KMS-11 (cell line): ENCODE results near the gene B3GLCT.

ENCODE experiments used
- H2AFZ ChIP-seq: fragments of 200-600 bp; sonication (generic); 2 replicates; pipeline ENCODE4 v1.6.1; 2016; ENCODE audit warnings: antibody characterized with exemption, mixed run types, low read depth
- H3K27ac ChIP-seq: fragments of 200-600 bp; sonication (generic); 2 replicates; pipeline ENCODE4 v1.6.1; 2016; ENCODE audit warnings: mild to moderate bottlenecking, mixed run types
- H3K27me3 ChIP-seq: fragments of 200-600 bp; sonication (generic); 2 replicates; pipeline ENCODE4 v1.6.1; 2017; ENCODE audit warnings: mild to moderate bottlenecking, low read depth, mixed run types, moderate library complexity; ENCODE audit not compliant: insufficient read depth
- H3K36me3 ChIP-seq: fragments of 200-600 bp; sonication (generic); 2 replicates; pipeline ENCODE4 v1.6.1; 2017; ENCODE audit warnings: mild to moderate bottlenecking, mixed run types; ENCODE audit not compliant: insufficient read depth
- H3K4me1 ChIP-seq: fragments of 200-600 bp; sonication (generic); 2 replicates; pipeline ENCODE4 v1.6.1; 2016; ENCODE audit warnings: mild to moderate bottlenecking, low read depth, mixed run types; ENCODE audit not compliant: poor library complexity, severe bottlenecking
- H3K4me2 ChIP-seq: fragments of 200-600 bp; sonication (generic); 2 replicates; pipeline ENCODE4 v1.7.0; 2016; ENCODE audit warnings: mild to moderate bottlenecking, mixed run types
- H3K4me3 ChIP-seq: fragments of 200-600 bp; sonication (generic); IDR thresholded peaks from 2 replicates; pipeline ENCODE4 v1.6.1; 2017; ENCODE audit warnings: low read depth, low read length, mixed read lengths; ENCODE audit not compliant: insufficient read depth
- H3K79me2 ChIP-seq: fragments of 200-600 bp; sonication (generic); 2 replicates; pipeline ENCODE4 v1.6.1; 2016; ENCODE audit warnings: low read depth, mixed run types; ENCODE audit not compliant: insufficient read depth
- H3K9ac ChIP-seq: fragments of 200-600 bp; sonication (generic); 2 replicates; pipeline ENCODE4 v1.6.1; 2016; ENCODE audit warnings: mild to moderate bottlenecking, mixed run types
- H4K20me1 ChIP-seq: fragments of 200-600 bp; sonication (generic); 2 replicates; pipeline ENCODE4 v1.6.1; 2016; ENCODE audit warnings: mild to moderate bottlenecking, mixed run types; ENCODE audit not compliant: insufficient read depth
- CTCF ChIP-seq: fragments of 200-600 bp; sonication (generic); conservative IDR thresholded peaks from 2 replicates; pipeline ENCODE4 v1.6.1; 2017; ENCODE audit warnings: low read depth, mild to moderate bottlenecking, antibody characterized with exemption, low read length, moderate library complexity, mixed read lengths

The B3GLCT gene

GRCh38 chr13:31159306-31159705 lies 40.5 kb upstream of the B3GLCT start:
- H3K4me3 ChIP-seq: no peak overlapping the region
- H3K4me1 ChIP-seq: peaks cover 18% of the 10 kb centered on the region
- H3K27me3 ChIP-seq: no peaks in the 10 kb centered on the region
- peaks cover 5% of the 10 kb centered on the region for H3K36me3 ChIP-seq
- no peak overlapping the region for H2AFZ ChIP-seq
- TF ChIP-seq CTCF: no peak
- no peak overlapping the region for H3K27ac ChIP-seq
- no peak overlapping the region for H3K9ac ChIP-seq
- peaks cover 58% of the 10 kb centered on the region for H3K79me2 ChIP-seq
- H3K4me2 ChIP-seq: peak overlapping the region; percentile 96
- 0 out of 2 replicates have a peak, but pooled peaks cover 19% of the 10 kb centered on the region for H4K20me1 ChIP-seq

- peaks cover 18% of the 10 kb centered on the region for H3K4me1 ChIP-seq
- H3K36me3 ChIP-seq: peaks cover 5% of the 10 kb centered on the region; the same call in 1 of the 2 replicates
- H3K27ac ChIP-seq: peak overlapping the region; percentile 66
- peak overlapping the region; percentile 96; the same call in 1 of the 2 replicates for H3K4me2 ChIP-seq
- H3K27me3 ChIP-seq: no peaks in the 10 kb centered on the region
- 0 out of 2 replicates have a peak, but pooled peaks cover 19% of the 10 kb centered on the region for H4K20me1 ChIP-seq
- peaks cover 52% of the 10 kb centered on the region for H3K79me2 ChIP-seq
- peak overlapping the region; percentile 58 for H3K9ac ChIP-seq
- H2AFZ ChIP-seq: peak overlapping the region; percentile 41; the same call in 1 of the 2 replicates
- peak overlapping the region; percentile 52 for H3K4me3 ChIP-seq
- no peak for TF ChIP-seq CTCF
These were observed 38.8 kb upstream of the B3GLCT start for GRCh38 chr13:31160857-31161556.

GRCh38 chr13:31161557-31162150 lies 38.1 kb upstream of the B3GLCT start, which contains the start of gene HSPH1:
TSS of gene HSPH1 (minus strand) at chr13:31161904. CDS start at chr13:31161582, 322 bp downstream.
- H3K27ac ChIP-seq: peak within 1 kb of the TSS; percentile 92
- no peaks in the 10 kb centered on the region for H3K27me3 ChIP-seq

More at GRCh38 chr13:31161557-31162150, 38.1 kb upstream of the B3GLCT start, which contains the start of gene HSPH1:
- Histone ChIP-seq H3K4me3 (peak within 1 kb of the TSS; percentile 52), H4K20me1 (0 out of 2 replicates have a peak, but pooled peaks cover 19% of the 10 kb centered on the region), H3K36me3 (peaks cover 5% of the 10 kb centered on the region; the same call in 1 of the 2 replicates), H3K79me2 (peaks cover 47% of the 10 kb centered on the region), H3K4me2 (peak within 1 kb of the TSS; percentile 77), H3K9ac (peak within 1 kb of the TSS; percentile 84), H3K4me1 (peaks cover 18% of the 10 kb centered on the region), H2AFZ (peak within 1 kb of the TSS; percentile 85)
- no peak for TF ChIP-seq CTCF
